Measurements from ENCODE around the gene HAVCR1.
"Not testable (repeated sequence)": the region's sequence is repeated elsewhere in the genome, so short reads cannot be mapped to it uniquely, and the experiment has no call there.

The HAVCR1 gene

GRCh38 chr5:157049605-157050004, 9.3 kb downstream of the HAVCR1 start:
- H3K9me3 ChIP-seq (ENCODE audit: insufficient read depth, low read length) = no peaks in the 10 kb centered on the region
- no peaks in the 10 kb centered on the region for H3K4me1 ChIP-seq (ENCODE audit: insufficient read depth, insufficient read length)
- DNase-seq (ENCODE audit: low read depth, low spot score) = peak; percentile 32
- H3K27me3 ChIP-seq (ENCODE audit: insufficient read depth, insufficient read length) = no peaks in the 10 kb centered on the region
- no peak for TF ChIP-seq SUZ12 (IDR thresholded peaks at IDR 0.05; ENCODE audit: extremely low read depth, insufficient read depth, insufficient read length)
- no peak overlapping the region for H3K9ac ChIP-seq (ENCODE audit: insufficient read length, low read depth)
- H3K36me3 ChIP-seq (ENCODE audit: insufficient read depth, insufficient read length, low read length) = no peaks in the 10 kb centered on the region
- H3K4me3 ChIP-seq (ENCODE audit: insufficient read length, low read depth) = no peak overlapping the region

GRCh38 chr5:157047898-157048297, 11.0 kb downstream of the HAVCR1 start:
- Histone ChIP-seq H3K27me3 (ENCODE audit: insufficient read depth, insufficient read length) (no peaks in the 10 kb centered on the region), H3K9ac (ENCODE audit: insufficient read length, low read depth) (no peak overlapping the region), H3K4me3 (ENCODE audit: insufficient read length, low read depth) (no peak overlapping the region), H3K36me3 (ENCODE audit: insufficient read depth, insufficient read length, low read length) (no peaks in the 10 kb centered on the region), H3K9me3 (ENCODE audit: insufficient read depth, low read length) (no peaks in the 10 kb centered on the region), H3K4me1 (ENCODE audit: insufficient read depth, insufficient read length) (no peaks in the 10 kb centered on the region)
- TF ChIP-seq SUZ12 (IDR thresholded peaks at IDR 0.05; ENCODE audit: extremely low read depth, insufficient read depth, insufficient read length) = no peak
- no peak for TF ChIP-seq ZNF274 (IDR thresholded peaks at IDR 0.05; ENCODE audit: low read depth, low read length)
- TF ChIP-seq YY1 (IDR thresholded peaks at IDR 0.05; ENCODE audit: insufficient read depth, insufficient read length) = no peak
- DNase-seq (ENCODE audit: low read depth, low spot score) = no peak

DNA sequence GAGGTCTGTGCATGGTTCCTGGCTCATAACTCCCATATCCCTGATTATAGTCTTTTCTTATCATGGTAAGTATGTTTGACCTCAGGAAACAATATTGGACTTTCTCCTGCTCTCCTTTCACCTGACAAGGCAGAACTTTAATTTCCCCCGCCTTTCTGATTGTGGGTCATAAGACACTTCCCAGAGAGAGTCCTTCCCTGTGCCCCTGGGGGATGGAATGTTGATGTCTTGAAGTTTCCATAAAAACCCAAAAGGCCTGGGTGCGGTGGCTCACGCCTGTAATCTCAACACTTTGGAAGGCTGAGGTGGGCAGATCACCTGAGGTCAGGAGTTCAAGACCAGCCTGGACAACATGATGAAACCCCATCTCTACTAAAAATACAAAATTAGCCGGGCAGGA, 11.9 kb downstream of the HAVCR1 start:
- H3K27me3 ChIP-seq (ENCODE audit: insufficient read depth, insufficient read length); H3K9ac ChIP-seq (ENCODE audit: insufficient read length, low read depth); DNase-seq (ENCODE audit: low read depth, low spot score); H3K4me3 ChIP-seq (ENCODE audit: insufficient read length, low read depth); H3K36me3 ChIP-seq (ENCODE audit: insufficient read depth, insufficient read length, low read length); H3K9me3 ChIP-seq (ENCODE audit: insufficient read depth, low read length); H3K4me1 ChIP-seq (ENCODE audit: insufficient read depth, insufficient read length): not testable (repeated sequence)

- no peaks in the 10 kb centered on the region for H3K27me3 ChIP-seq (ENCODE audit: insufficient read depth, insufficient read length)
- no peak for DNase-seq (ENCODE audit: low read depth, low spot score)
- no peak overlapping the region for H3K4me3 ChIP-seq (ENCODE audit: insufficient read length, low read depth)
- TF ChIP-seq ZNF274 (IDR thresholded peaks at IDR 0.05; ENCODE audit: low read depth, low read length) = no peak
- H3K9me3 ChIP-seq (ENCODE audit: insufficient read depth, low read length) = no peaks in the 10 kb centered on the region
- no peaks in the 10 kb centered on the region for H3K4me1 ChIP-seq (ENCODE audit: insufficient read depth, insufficient read length)
- H3K36me3 ChIP-seq (ENCODE audit: insufficient read depth, insufficient read length, low read length) = no peaks in the 10 kb centered on the region
- no peak overlapping the region for H3K9ac ChIP-seq (ENCODE audit: insufficient read length, low read depth)
These were observed 12.9 kb downstream of the HAVCR1 start for GRCh38 chr5:157046041-157046440.

DNA sequence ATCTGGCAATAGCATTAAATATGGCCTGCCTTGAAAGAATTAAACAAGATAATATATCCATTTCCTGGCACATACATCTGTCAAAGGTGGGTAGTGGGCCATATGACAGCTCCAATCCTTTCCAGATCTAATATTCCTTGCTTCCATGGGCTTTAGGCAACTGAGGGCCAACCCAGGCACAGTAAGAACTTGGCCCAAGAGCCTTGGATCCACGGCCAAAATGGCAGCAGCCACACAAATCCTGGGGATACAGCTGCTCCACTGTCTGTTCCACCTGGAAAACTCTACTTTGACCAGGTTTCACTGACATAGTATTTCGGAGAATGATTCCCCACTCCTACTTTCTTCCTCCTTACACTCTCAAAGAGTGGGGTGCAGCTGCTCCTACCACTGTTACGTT, 13.3 kb downstream of the HAVCR1 start:
- Histone ChIP-seq H3K36me3 (ENCODE audit: insufficient read depth, insufficient read length, low read length) (no peaks in the 10 kb centered on the region), H3K4me1 (ENCODE audit: insufficient read depth, insufficient read length) (no peaks in the 10 kb centered on the region), H3K27me3 (ENCODE audit: insufficient read depth, insufficient read length) (no peaks in the 10 kb centered on the region), H3K4me3 (ENCODE audit: insufficient read length, low read depth) (no peak overlapping the region), H3K9me3 (ENCODE audit: insufficient read depth, low read length) (no peaks in the 10 kb centered on the region), H3K9ac (ENCODE audit: insufficient read length, low read depth) (no peak overlapping the region)
- no peak for DNase-seq (ENCODE audit: low read depth, low spot score)
- TF ChIP-seq YY1 (IDR thresholded peaks at IDR 0.05; ENCODE audit: insufficient read depth, insufficient read length) (no peak), ZNF274 (IDR thresholded peaks at IDR 0.05; ENCODE audit: low read depth, low read length) (no peak), SUZ12 (IDR thresholded peaks at IDR 0.05; ENCODE audit: extremely low read depth, insufficient read depth, insufficient read length) (no peak)

GRCh38 chr5:157038568-157039187, 20.2 kb downstream of the HAVCR1 start:
- no peak for DNase-seq (ENCODE audit: low read depth, low spot score)
- no peak overlapping the region for H3K4me3 ChIP-seq (ENCODE audit: insufficient read length, low read depth)
- TF ChIP-seq ZNF274 (IDR thresholded peaks at IDR 0.05; ENCODE audit: low read depth, low read length) = no peak
- no peaks in the 10 kb centered on the region for H3K36me3 ChIP-seq (ENCODE audit: insufficient read depth, insufficient read length, low read length)
- no peak overlapping the region for H3K9ac ChIP-seq (ENCODE audit: insufficient read length, low read depth)
- no peaks in the 10 kb centered on the region for H3K9me3 ChIP-seq (ENCODE audit: insufficient read depth, low read length)
- H3K4me1 ChIP-seq (ENCODE audit: insufficient read depth, insufficient read length) = no peaks in the 10 kb centered on the region
- H3K27me3 ChIP-seq (ENCODE audit: insufficient read depth, insufficient read length) = no peaks in the 10 kb centered on the region

GRCh38 chr5:157034106-157035072, 24.5 kb downstream of the HAVCR1 start:
- H3K27me3 ChIP-seq (ENCODE audit: insufficient read depth, insufficient read length); H3K36me3 ChIP-seq (ENCODE audit: insufficient read depth, insufficient read length, low read length); DNase-seq (ENCODE audit: low read depth, low spot score); H3K9ac ChIP-seq (ENCODE audit: insufficient read length, low read depth); H3K4me3 ChIP-seq (ENCODE audit: insufficient read length, low read depth); H3K9me3 ChIP-seq (ENCODE audit: insufficient read depth, low read length); H3K4me1 ChIP-seq (ENCODE audit: insufficient read depth, insufficient read length): not testable (repeated sequence)

Data from NT2/D1 (cell line).